Liver (tissue), 3 donors: Measurements from ENCODE around the gene SOX10.

Experiments used
- EGR1 ChIP-seq, 2 donors: IDR thresholded peaks; 2 replicates each; pipeline ENCODE4 v1.6.1; 2016 to 2018; ENCODE audit warnings: antibody characterized with exemption in 2 of 2, low read depth in 2 of 2
- RAD21 ChIP-seq, 2 donors: IDR thresholded peaks; 2 replicates each; pipeline ENCODE4 v1.6.1; 2016; ENCODE audit warnings: antibody characterized with exemption in 2 of 2, mild to moderate bottlenecking in 2 of 2
- SP1 ChIP-seq: IDR thresholded peaks from 2 replicates; pipeline ENCODE4 v1.6.1; 2018; ENCODE audit warnings: antibody characterized with exemption, mild to moderate bottlenecking
- YY1 ChIP-seq: IDR thresholded peaks from 2 replicates; pipeline ENCODE4 v1.6.1; 2016; ENCODE audit warnings: antibody characterized with exemption, mild to moderate bottlenecking
- TF ChIP-seq, protein P1 (sequence below): IDR thresholded peaks from 2 replicates; pipeline ENCODE4 v1.6.1; 2016; ENCODE audit warnings: antibody characterized with exemption, mild to moderate bottlenecking
- TF ChIP-seq, protein P2 (sequence below): fragments of 150-350 bp; IDR thresholded peaks from 2 replicates; pipeline ENCODE4 v1.5.1; 2017; ENCODE audit warnings: improper control_type of control experiment, low read depth, low read length; ENCODE audit not compliant: missing input control
- TF ChIP-seq, protein P3 (sequence below): IDR thresholded peaks from 2 replicates; pipeline ENCODE4 v1.6.1; 2016; ENCODE audit warnings: antibody characterized with exemption
- TF ChIP-seq, protein P4 (sequence below): IDR thresholded peaks from 2 replicates; pipeline ENCODE4 v1.6.1; 2016; ENCODE audit warnings: antibody characterized with exemption
- donor health status: healthy.
- donor health status: healthy.

DNA sequence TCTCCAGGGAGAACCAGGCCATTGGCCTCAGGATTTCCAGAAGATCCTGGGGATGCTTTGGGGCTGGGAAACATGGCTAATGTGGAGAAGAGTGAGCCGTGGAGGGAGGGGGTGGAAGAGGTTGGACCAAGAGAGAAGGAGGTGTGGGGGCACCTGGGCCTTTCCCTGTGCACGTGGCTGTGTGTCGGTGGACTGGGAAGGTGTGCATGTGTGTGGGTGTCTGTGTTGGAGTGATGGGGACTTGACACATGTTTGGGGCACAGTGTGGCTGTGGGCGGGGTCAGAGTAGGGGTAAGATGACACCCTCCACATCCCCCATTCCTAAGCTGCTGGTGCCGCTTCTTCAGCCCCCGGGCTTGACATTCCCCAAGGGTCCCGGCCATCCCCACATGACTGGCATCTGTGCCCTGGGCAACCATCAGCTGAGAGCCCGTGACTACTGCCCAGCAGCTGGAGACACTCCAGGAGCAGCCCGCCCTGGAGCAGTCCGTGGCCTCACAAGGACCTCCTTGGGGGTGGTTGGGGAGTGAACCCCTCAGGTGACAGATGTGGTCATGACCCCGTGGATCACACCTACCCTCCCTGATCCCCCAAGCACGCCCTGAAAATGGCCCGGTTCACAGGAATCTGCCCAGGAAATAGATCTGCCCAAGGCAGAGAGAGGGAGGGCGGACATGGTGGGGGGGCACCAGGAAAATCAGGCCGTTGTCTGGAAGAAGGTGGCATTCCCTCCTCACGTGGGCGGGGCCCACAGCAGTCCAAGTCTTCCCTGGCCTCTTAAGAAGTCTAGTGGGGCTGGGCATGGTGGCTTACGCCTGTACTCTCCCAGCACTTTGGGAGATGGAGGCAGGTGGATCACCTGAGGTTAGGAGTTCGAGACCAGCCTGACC is 34.8 kb upstream of the SOX10 start:
- TF ChIP-seq, protein P1, sequence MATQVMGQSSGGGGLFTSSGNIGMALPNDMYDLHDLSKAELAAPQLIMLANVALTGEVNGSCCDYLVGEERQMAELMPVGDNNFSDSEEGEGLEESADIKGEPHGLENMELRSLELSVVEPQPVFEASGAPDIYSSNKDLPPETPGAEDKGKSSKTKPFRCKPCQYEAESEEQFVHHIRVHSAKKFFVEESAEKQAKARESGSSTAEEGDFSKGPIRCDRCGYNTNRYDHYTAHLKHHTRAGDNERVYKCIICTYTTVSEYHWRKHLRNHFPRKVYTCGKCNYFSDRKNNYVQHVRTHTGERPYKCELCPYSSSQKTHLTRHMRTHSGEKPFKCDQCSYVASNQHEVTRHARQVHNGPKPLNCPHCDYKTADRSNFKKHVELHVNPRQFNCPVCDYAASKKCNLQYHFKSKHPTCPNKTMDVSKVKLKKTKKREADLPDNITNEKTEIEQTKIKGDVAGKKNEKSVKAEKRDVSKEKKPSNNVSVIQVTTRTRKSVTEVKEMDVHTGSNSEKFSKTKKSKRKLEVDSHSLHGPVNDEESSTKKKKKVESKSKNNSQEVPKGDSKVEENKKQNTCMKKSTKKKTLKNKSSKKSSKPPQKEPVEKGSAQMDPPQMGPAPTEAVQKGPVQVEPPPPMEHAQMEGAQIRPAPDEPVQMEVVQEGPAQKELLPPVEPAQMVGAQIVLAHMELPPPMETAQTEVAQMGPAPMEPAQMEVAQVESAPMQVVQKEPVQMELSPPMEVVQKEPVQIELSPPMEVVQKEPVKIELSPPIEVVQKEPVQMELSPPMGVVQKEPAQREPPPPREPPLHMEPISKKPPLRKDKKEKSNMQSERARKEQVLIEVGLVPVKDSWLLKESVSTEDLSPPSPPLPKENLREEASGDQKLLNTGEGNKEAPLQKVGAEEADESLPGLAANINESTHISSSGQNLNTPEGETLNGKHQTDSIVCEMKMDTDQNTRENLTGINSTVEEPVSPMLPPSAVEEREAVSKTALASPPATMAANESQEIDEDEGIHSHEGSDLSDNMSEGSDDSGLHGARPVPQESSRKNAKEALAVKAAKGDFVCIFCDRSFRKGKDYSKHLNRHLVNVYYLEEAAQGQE = no peak
- TF ChIP-seq, protein P2, sequence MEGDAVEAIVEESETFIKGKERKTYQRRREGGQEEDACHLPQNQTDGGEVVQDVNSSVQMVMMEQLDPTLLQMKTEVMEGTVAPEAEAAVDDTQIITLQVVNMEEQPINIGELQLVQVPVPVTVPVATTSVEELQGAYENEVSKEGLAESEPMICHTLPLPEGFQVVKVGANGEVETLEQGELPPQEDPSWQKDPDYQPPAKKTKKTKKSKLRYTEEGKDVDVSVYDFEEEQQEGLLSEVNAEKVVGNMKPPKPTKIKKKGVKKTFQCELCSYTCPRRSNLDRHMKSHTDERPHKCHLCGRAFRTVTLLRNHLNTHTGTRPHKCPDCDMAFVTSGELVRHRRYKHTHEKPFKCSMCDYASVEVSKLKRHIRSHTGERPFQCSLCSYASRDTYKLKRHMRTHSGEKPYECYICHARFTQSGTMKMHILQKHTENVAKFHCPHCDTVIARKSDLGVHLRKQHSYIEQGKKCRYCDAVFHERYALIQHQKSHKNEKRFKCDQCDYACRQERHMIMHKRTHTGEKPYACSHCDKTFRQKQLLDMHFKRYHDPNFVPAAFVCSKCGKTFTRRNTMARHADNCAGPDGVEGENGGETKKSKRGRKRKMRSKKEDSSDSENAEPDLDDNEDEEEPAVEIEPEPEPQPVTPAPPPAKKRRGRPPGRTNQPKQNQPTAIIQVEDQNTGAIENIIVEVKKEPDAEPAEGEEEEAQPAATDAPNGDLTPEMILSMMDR = no peak
- TF ChIP-seq, protein P3, sequence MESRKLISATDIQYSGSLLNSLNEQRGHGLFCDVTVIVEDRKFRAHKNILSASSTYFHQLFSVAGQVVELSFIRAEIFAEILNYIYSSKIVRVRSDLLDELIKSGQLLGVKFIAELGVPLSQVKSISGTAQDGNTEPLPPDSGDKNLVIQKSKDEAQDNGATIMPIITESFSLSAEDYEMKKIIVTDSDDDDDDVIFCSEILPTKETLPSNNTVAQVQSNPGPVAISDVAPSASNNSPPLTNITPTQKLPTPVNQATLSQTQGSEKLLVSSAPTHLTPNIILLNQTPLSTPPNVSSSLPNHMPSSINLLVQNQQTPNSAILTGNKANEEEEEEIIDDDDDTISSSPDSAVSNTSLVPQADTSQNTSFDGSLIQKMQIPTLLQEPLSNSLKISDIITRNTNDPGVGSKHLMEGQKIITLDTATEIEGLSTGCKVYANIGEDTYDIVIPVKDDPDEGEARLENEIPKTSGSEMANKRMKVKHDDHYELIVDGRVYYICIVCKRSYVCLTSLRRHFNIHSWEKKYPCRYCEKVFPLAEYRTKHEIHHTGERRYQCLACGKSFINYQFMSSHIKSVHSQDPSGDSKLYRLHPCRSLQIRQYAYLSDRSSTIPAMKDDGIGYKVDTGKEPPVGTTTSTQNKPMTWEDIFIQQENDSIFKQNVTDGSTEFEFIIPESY = no peak
- TF ChIP-seq EGR1 (IDR thresholded peaks at IDR 0.05; ENCODE audit: low read depth in 2 of 2) = no peak
- TF ChIP-seq, protein P4, sequence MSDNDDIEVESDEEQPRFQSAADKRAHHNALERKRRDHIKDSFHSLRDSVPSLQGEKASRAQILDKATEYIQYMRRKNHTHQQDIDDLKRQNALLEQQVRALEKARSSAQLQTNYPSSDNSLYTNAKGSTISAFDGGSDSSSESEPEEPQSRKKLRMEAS = no peak
- no peak for TF ChIP-seq YY1
- TF ChIP-seq SP1 = no peak
- TF ChIP-seq RAD21 (IDR thresholded peaks at IDR 0.05) = no peak
